ENCODE data around the gene ARRDC4.

ARRDC4 gene

DNA sequence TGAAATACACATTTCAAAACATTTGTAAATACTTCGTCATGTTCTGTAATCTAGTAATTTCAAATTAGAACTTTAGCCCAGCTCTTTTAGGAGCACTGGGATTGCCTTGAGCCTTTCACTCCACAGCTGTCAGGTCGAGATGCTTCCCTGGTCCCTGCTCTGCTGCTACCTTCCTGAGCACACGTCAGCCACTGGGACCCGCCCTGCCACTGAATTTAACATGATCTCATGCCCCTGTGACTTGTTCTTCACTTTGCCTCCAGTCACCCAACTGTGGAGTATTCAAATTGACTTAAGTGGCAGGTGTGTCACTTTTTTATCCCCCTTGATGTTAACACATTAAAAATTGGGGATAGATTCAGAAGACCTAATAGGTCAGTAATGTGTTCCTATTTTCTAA, 3.3 kb downstream of the ARRDC4 start:
- no peak for DNase-seq (ENCODE audit: low read depth)
- TF ChIP-seq CTCF (conservative IDR thresholded peaks at IDR 0.05; ENCODE audit: low read depth, low read length), result no peak
- H3K4me3 ChIP-seq (ENCODE audit: low read length), result no peak overlapping the region

DNA sequence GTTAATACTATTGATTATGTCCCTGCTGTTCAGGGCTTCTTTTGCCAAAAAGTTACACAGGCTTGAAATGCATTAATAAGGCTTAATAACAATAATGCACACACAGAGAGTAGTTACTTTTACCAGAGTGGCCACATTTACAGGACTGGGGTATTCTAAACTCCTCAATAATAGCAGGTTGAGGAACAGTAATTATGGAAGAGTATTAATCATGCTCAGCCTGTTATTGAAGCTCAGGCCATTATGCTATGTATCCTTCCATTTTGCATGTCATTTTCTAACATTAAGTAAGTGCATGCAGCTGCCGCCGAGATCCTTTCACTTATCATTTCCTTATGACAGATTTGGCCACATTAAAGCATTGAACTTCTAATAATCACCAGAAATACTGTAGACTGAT, 5.7 kb downstream of the ARRDC4 start:
- no peak for DNase-seq (ENCODE audit: low read depth)
- no peak overlapping the region for H3K4me3 ChIP-seq (ENCODE audit: low read length)
- TF ChIP-seq CTCF (conservative IDR thresholded peaks at IDR 0.05; ENCODE audit: low read depth, low read length), result no peak

DNA sequence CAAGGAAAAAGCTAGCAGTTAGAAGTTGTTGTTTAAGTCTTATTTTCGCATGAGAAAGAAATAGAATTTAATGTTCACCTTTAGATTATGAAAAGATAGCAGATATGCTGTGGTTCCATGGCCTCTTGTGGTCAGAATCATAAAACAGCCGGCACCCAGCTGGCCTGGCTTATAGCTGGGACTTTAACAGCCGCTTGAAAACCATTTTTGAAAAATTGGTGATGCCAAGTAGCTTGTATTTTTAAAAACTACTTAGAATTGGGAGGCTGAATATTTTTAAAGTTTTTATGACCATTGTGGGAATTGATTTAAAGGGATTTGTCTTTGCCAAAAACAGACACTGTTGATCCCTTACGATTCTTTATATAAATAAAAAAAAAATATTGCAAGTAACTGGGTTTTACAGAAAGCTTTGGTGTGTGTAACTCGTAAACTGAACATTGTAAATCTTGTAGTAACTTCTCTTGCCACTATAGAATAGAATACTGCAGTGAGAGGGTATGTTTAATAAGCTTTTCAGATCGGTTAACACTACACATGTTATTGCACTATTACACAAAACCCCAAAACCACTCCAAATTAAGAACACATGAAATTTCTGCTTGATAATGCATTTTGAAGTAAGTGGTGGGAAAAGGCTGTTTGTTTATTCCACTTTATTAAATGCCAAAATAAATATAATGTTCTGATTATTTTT, 6.6 kb downstream of the ARRDC4 start:
- DNase-seq (ENCODE audit: low read depth), result no peak
- TF ChIP-seq CTCF (conservative IDR thresholded peaks at IDR 0.05; ENCODE audit: low read depth, low read length), result no peak
- no peak overlapping the region for H3K4me3 ChIP-seq (ENCODE audit: low read length)

- no peak for TF ChIP-seq CTCF (conservative IDR thresholded peaks at IDR 0.05; ENCODE audit: low read depth, low read length)
- H3K4me3 ChIP-seq (ENCODE audit: low read length), result no peak overlapping the region
- DNase-seq (ENCODE audit: low read depth), result no peak
These were observed 7.4 kb downstream of the ARRDC4 start for GRCh38 chr15:97967881-97968280.

GRCh38 chr15:97968380-97968779, 7.9 kb downstream of the ARRDC4 start:
- TF ChIP-seq CTCF (conservative IDR thresholded peaks at IDR 0.05; ENCODE audit: low read depth, low read length), result no peak
- H3K4me3 ChIP-seq (ENCODE audit: low read length), result no peak overlapping the region
- DNase-seq (ENCODE audit: low read depth), result peak; percentile 92

- no peak for DNase-seq (ENCODE audit: low read depth)
- H3K4me3 ChIP-seq (ENCODE audit: low read length), result no peak overlapping the region
- TF ChIP-seq CTCF (conservative IDR thresholded peaks at IDR 0.05; ENCODE audit: low read depth, low read length), result no peak
These were observed 11.9 kb downstream of the ARRDC4 start for GRCh38 chr15:97972366-97972765.

DNA sequence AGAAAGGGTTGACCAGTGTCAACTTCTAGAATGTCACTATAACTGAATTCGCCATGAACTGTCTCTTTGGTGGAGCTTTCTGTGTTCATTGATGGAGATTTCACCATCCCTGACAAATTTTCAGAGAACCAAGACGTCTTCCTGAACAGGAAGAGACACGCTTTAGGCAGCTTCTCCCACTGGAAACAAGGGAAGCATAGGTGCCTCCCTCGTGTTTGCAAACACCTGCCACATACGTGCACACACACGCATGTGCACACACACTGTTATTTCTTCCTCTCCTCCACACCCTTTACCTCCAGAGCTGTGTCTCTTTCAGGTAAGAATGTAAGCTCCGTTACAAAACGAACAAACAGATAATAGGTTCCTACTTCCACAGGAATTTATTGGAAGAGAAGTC, 15.6 kb downstream of the ARRDC4 start:
- no peak overlapping the region for H3K4me3 ChIP-seq (ENCODE audit: low read length)
- no peak for DNase-seq (ENCODE audit: low read depth)
- no peak for TF ChIP-seq CTCF (conservative IDR thresholded peaks at IDR 0.05; ENCODE audit: low read depth, low read length)
